Progenitor cell of endocrine pancreas (in vitro differentiated cells): ENCODE results near the gene RNF150. TPM values are rescaled to one million over a fixed set of nuclear protein-coding genes. Genes with fewer than 3 reads are reported as not detected.

Experiments used
- DNase-seq: peaks from one replicate; pipeline ENCODE4 v3.0.0; 2021; ENCODE audit warnings: low spot score; ENCODE audit not compliant: unreplicated experiment
- H3K27ac Mint-ChIP-seq: 2 replicates; pipeline ENCODE4 v1.8.0; 2021; ENCODE audit warnings: mild to moderate bottlenecking, moderate library complexity, mixed read lengths
- H3K27me3 Mint-ChIP-seq: 2 replicates; pipeline ENCODE4 v1.8.0; 2021; ENCODE audit warnings: mixed read lengths
- H3K36me3 Mint-ChIP-seq: 2 replicates; pipeline ENCODE4 v1.8.0; 2022; ENCODE audit warnings: mixed read lengths; ENCODE audit not compliant: insufficient read depth
- H3K4me1 Mint-ChIP-seq: 2 replicates; pipeline ENCODE4 v1.8.0; 2021; ENCODE audit warnings: low read depth, mixed read lengths
- H3K4me3 Mint-ChIP-seq: 2 replicates; pipeline ENCODE4 v1.8.0; 2021; ENCODE audit warnings: low read depth, mild to moderate bottlenecking, moderate library complexity, mixed read lengths
- H3K9me3 Mint-ChIP-seq: 2 replicates; pipeline ENCODE4 v1.8.0; 2021; ENCODE audit warnings: low read depth, mixed read lengths
- CTCF ChIP-seq: fragments of 200-600 bp; sonication (generic); IDR thresholded peaks from one replicate; pipeline ENCODE4 v1.5.0; 2021; ENCODE audit warnings: antibody characterized with exemption, mild to moderate bottlenecking; ENCODE audit not compliant: unreplicated experiment
- total RNA-seq: library from RNA; stranded (reverse); gene quantifications from 2 replicates; pipeline ENCODE4 v1.2.1, GENCODE V29; 2021

Gene RNF150
- total RNA-seq, 1 donor from 2014 or later = 23.1 TPM

- Mint-ChIP-seq H3K36me3 (peaks cover 13% of the 10 kb centered on the region), H3K27me3 (no peaks in the 10 kb centered on the region), H3K4me3 (no peak overlapping the region), H3K27ac (no peak overlapping the region), H3K4me1 (peaks cover 5% of the 10 kb centered on the region), H3K9me3 (peaks cover 17% of the 10 kb centered on the region)
- no peak for TF ChIP-seq CTCF
- no peak for DNase-seq
These were observed 97.3 kb downstream of the RNF150 start for GRCh38 chr4:141035920-141036319.

GRCh38 chr4:141028024-141028529, 105.2 kb downstream of the RNF150 start:
- Mint-ChIP-seq H3K4me3 (no peak overlapping the region), H3K4me1 (peaks cover 9% of the 10 kb centered on the region), H3K36me3 (peaks cover 8% of the 10 kb centered on the region), H3K27me3 (no peaks in the 10 kb centered on the region), H3K9me3 (peaks cover 9% of the 10 kb centered on the region), H3K27ac (no peak overlapping the region)
- no peak for TF ChIP-seq CTCF
- no peak for DNase-seq

- Mint-ChIP-seq H3K9me3 (peaks cover 8% of the 10 kb centered on the region), H3K4me3 (no peak overlapping the region), H3K36me3 (peaks cover 6% of the 10 kb centered on the region), H3K27ac (no peak overlapping the region), H3K4me1 (peaks cover 9% of the 10 kb centered on the region), H3K27me3 (no peaks in the 10 kb centered on the region)
- no peak for TF ChIP-seq CTCF
- no peak for DNase-seq
These were observed 105.8 kb downstream of the RNF150 start for GRCh38 chr4:141027421-141027820.

- H3K27me3 Mint-ChIP-seq = no peaks in the 10 kb centered on the region
- H3K4me3 Mint-ChIP-seq = no peak overlapping the region
- peaks cover 10% of the 10 kb centered on the region for H3K4me1 Mint-ChIP-seq
- peaks cover 8% of the 10 kb centered on the region for H3K9me3 Mint-ChIP-seq
- DNase-seq = no peak
- TF ChIP-seq CTCF = no peak
- H3K27ac Mint-ChIP-seq = no peak overlapping the region
- H3K36me3 Mint-ChIP-seq = peaks cover 6% of the 10 kb centered on the region
These were observed 106.4 kb downstream of the RNF150 start for GRCh38 chr4:141026900-141027299.

- H3K4me3 Mint-ChIP-seq = no peak overlapping the region
- H3K27me3 Mint-ChIP-seq = no peaks in the 10 kb centered on the region
- peaks cover 3% of the 10 kb centered on the region for H3K9me3 Mint-ChIP-seq
- TF ChIP-seq CTCF = no peak
- DNase-seq = no peak
- no peak overlapping the region for H3K27ac Mint-ChIP-seq
- peaks cover 4% of the 10 kb centered on the region for H3K36me3 Mint-ChIP-seq
- H3K4me1 Mint-ChIP-seq = peaks cover 17% of the 10 kb centered on the region
These were observed 110.2 kb downstream of the RNF150 start for GRCh38 chr4:141023051-141023450.
